ENCODE results near the gene BMP6. TPM values are rescaled to one million over a fixed set of nuclear protein-coding genes. Genes with fewer than 3 reads are reported as not detected.
A peak's percentile ranks its signal among the peaks of the same experiment; 100 is the strongest.

BMP6 gene
- total and polyA plus RNA-seq, 2 experiments from 2014 or later, result 0.84 to 2.8 TPM

DNA sequence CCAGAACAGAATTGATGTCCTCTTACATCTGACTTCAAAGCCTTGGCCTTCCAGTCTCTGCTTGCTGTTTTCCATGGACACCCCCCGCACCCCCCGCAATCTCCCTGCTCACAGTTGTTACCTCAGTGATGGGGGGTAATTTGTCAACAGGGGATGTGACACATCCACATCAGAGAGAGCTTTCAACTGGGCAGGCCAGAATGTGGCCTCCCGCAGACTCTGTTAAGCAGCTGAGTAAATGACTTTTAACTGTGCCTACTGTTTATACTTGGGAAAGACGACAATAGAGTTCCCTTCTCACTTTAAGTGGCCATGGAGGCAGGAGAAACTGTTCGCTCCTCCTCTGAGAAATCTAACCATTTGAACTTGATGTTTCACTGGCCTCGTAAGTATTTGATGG lies 133.7 kb downstream of the BMP6 start (continued):
- TF ChIP-seq ZNF462 (CRISPR knock-in tag; IDR thresholded peaks at IDR 0.05), result no peak

DNA sequence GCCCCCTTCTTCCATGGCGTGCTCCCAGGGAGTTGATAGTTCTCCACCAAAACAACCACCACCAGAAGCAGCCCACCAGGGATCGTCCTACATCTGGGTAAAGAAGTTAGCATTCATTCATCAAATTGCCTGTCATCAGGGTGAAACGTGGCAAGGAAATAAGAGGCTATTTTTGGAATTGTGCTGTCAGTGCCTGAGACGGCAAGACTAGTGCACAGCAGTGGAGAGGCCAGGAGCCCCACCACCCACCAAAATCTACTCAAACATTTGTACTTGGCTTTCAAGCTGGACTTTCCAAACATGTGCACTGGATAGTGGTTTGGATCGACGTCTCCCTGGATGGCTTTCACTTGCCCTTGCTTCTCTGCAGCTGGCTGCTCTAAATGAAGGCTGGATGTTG lies 139.9 kb downstream of the BMP6 start:
- Histone ChIP-seq H3F3A (replicated peaks; ENCODE audit: low read depth) (no peaks in the 10 kb centered on the region), H3K4me1 (ENCODE audit: insufficient read depth) (no peaks in the 10 kb centered on the region), H3K36me3 (ENCODE audit: insufficient read depth) (no peaks in the 10 kb centered on the region), H3K79me2 (replicated peaks; ENCODE audit: insufficient read depth) (no peaks in the 10 kb centered on the region), H4K20me1 (replicated peaks; ENCODE audit: insufficient read depth) (no peaks in the 10 kb centered on the region; the same call in 1 of the 2 replicates), H3K9me2 (ENCODE audit: insufficient read depth) (peaks cover 7% of the 10 kb centered on the region), H3K4me3 (no peak overlapping the region), H2AFZ (no peak overlapping the region), H3K27ac (ENCODE audit: low read depth) (no peak overlapping the region), H3K4me2 (no peak overlapping the region), H3K27me3 (ENCODE audit: insufficient read depth) (no peaks in the 10 kb centered on the region)
- Mint-ChIP-seq H3K27ac (no peak overlapping the region), H3K9me3 (no peaks in the 10 kb centered on the region), H3K36me3 (ENCODE audit: low read depth) (0 out of 3 replicates have a peak, but pooled peaks cover 3% of the 10 kb centered on the region), H3K27me3 (ENCODE audit: insufficient read depth, low read depth, poor library complexity) (peaks cover 7% of the 10 kb centered on the region), H3K4me1 (no peaks in the 10 kb centered on the region), H3K4me3 (no peak overlapping the region)
- no peak for ATAC-seq
- TF ChIP-seq, protein P1, sequence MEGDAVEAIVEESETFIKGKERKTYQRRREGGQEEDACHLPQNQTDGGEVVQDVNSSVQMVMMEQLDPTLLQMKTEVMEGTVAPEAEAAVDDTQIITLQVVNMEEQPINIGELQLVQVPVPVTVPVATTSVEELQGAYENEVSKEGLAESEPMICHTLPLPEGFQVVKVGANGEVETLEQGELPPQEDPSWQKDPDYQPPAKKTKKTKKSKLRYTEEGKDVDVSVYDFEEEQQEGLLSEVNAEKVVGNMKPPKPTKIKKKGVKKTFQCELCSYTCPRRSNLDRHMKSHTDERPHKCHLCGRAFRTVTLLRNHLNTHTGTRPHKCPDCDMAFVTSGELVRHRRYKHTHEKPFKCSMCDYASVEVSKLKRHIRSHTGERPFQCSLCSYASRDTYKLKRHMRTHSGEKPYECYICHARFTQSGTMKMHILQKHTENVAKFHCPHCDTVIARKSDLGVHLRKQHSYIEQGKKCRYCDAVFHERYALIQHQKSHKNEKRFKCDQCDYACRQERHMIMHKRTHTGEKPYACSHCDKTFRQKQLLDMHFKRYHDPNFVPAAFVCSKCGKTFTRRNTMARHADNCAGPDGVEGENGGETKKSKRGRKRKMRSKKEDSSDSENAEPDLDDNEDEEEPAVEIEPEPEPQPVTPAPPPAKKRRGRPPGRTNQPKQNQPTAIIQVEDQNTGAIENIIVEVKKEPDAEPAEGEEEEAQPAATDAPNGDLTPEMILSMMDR (conservative IDR thresholded peaks at IDR 0.05; ENCODE audit: low read depth in 2 of 2), result peak in 1 of 2 experiments; percentile 17; a peak in 1 of 4 replicates
- TF ChIP-seq, protein P2, sequence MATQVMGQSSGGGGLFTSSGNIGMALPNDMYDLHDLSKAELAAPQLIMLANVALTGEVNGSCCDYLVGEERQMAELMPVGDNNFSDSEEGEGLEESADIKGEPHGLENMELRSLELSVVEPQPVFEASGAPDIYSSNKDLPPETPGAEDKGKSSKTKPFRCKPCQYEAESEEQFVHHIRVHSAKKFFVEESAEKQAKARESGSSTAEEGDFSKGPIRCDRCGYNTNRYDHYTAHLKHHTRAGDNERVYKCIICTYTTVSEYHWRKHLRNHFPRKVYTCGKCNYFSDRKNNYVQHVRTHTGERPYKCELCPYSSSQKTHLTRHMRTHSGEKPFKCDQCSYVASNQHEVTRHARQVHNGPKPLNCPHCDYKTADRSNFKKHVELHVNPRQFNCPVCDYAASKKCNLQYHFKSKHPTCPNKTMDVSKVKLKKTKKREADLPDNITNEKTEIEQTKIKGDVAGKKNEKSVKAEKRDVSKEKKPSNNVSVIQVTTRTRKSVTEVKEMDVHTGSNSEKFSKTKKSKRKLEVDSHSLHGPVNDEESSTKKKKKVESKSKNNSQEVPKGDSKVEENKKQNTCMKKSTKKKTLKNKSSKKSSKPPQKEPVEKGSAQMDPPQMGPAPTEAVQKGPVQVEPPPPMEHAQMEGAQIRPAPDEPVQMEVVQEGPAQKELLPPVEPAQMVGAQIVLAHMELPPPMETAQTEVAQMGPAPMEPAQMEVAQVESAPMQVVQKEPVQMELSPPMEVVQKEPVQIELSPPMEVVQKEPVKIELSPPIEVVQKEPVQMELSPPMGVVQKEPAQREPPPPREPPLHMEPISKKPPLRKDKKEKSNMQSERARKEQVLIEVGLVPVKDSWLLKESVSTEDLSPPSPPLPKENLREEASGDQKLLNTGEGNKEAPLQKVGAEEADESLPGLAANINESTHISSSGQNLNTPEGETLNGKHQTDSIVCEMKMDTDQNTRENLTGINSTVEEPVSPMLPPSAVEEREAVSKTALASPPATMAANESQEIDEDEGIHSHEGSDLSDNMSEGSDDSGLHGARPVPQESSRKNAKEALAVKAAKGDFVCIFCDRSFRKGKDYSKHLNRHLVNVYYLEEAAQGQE (IDR thresholded peaks at IDR 0.05; ENCODE audit: unreplicated experiment), result no peak
- no peak for DNase-seq (ENCODE audit: low spot score)
